ENCODE measurements around the gene LENEP.
A peak's percentile ranks its signal among the peaks of the same experiment; 100 is the strongest.
"Not testable (repeated sequence)": the region's sequence is repeated elsewhere in the genome, so short reads cannot be mapped to it uniquely, and the experiment has no call there.

LENEP gene

DNA sequence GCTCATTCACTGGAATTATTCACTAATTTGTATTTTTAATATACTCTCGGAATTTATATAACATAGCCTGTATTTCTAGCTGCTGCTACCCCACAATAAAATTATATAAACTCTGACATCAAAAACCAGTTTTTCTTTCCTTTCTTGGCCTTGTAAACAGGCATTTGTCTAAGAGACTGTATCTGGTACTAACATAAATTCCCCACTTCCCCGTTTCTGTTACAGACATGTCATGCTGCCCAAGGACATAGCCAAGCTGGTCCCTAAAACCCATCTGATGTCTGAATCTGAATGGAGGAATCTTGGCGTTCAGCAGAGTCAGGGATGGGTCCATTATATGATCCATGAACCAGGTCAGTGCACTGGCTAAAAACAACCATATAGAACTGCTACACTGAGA, 15.6 kb upstream of the LENEP start:
- not testable (repeated sequence) for DNase-seq

DNA sequence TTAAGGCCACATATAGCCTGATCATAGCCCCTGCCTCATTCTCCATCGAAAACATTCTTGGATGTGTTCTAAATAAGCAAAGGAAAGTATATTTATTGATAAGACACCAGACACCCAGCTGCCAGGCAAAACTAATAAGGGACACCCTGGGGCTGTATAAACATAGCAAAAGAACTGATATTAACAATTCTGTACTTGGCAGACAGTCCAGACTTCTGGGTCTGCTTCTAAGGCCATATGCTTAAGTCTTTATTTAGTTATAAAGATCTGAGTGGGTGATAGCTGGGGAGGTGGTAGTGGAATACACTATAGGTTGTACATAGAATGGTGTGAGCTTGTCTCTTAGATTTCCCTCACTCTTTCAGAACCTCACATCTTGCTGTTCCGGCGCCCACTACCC, 15.0 kb upstream of the LENEP start:
- no peak for DNase-seq

DNA sequence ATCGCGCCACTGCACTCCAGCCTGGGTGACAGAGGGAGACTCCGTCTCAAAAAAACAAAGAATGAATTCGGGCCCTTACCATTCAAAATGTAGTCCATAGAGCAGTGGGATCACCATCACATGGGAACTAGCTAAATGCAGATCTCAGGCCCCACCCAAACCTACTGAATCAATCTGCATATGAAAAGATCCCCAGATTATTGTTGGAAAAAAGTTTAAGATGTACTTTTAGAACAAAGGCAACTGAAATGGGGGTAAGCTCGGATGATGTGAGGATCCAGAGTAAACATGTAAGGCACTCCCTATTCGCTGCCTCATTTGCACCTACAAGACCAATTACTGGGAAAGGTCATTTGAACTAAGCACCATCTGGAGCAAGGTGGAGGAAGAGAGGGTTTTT, 11.0 kb upstream of the LENEP start:
- no peak for DNase-seq

DNA sequence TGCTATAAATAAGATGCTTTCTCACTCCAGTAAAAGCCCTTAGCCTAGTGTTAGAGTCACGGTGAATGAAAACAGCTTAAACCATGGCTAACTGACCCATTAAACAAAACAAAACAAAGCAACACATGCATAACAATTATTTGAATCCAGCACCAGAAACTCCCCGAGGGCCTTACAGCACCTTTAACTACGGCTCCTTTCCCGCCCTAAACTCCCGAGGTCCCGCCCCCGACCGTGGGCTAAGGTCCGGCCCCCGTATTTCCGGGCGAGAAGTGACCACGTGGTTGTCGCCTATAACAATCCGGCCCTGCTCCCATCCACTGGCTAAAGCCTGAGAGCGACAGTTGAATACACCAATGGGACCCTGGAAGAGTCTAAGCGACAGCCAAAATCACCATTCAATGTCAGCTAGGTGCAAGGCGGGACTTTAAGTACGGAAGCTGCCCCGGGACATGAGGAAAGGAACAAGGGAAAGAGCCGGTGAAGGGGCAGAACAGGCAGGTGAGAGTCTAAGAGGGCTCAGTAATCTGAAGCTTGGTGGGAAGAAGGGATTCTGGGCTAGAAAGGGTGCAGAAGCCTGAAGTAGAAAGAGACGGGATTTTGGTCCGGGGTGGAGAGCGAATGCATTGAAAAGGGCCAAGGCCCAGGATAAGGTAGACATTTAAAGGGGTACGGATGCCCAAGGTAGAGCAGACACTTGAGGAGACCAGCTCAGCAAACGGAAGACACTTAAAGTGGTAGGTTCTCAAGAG, 10.3 kb upstream of the LENEP start, which contains the start of gene FLAD1:
FLAD1 (plus strand) TSS at position 448 of the 752 bp plus-strand sequence. CDS start 351 bp downstream, outside the sequence.
- DNase-seq: peak; percentile 94

DNA sequence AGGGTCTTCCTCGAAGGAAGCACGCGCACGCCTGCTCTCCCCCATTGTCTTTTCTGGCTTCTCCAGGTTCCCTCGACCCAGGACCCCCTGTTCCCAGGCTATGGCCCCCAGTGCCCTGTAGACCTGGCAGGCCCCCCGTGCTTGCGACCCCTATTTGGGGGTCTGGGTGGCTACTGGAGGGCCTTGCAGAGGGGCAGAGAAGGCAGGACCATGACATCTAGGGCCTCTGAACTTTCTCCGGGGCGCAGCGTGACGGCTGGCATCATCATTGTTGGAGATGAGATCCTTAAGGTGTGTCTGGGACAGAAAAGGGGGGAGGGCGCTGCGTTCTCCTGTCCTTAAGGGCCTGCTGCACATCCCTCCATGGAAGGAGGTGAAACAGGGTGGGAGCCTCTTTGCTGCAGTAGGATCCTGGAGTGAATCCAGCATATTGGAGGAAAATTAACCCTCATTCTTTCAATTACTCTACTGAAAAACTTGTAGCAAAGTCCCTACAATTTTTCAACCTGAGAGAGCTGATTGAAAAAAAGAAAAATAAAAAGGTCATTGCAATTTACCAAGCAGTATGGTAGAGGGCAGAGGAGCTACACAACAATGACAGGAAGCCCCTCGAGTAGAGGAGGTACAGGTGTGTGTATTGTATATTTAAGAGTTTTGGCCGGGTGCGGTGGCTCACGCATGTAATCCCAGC, 9.5 kb upstream of the LENEP start:
- no peak for DNase-seq

- not testable (repeated sequence) for DNase-seq
Observed at GRCh38 chr1:154986736-154987135, 6.7 kb upstream of the LENEP start.

- DNase-seq: no peak
Observed at GRCh38 chr1:154987326-154987725, 6.1 kb upstream of the LENEP start.

GRCh38 chr1:154988058-154988954, 5.1 kb upstream of the LENEP start:
- no peak for DNase-seq

DNA sequence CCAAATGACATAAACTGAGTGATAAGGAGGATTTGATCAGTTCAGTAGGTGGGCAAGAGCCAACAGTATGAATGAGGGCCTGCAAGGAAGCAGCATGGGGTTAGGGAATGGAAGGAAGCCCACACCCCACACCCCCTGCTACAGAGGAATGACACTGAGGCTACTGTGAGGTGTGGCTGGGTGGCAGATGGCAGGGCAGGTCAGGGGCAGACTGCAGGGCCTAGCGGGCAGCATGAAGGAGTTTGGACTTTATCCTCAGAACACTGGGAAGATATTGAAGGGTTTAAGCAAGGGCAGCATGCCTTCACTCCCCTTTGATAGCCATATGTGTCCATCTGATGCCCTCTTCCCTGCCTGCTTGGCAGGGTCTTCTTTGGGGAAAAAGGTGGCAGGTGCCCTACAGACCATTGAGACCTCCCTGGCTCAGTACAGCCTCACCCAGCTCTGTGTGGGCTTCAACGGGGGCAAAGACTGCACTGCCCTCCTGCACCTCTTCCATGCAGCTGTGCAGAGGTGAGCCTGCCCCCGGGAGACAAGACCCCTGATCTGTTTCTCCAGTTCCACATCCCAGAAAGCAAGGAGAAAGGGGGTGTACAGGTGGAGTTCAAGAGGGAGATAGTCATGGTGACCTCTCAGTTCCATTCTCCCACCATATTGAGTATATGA, 4.1 kb upstream of the LENEP start:
- DNase-seq: no peak

- no peak for DNase-seq
Observed at GRCh38 chr1:154990276-154990675, 3.1 kb upstream of the LENEP start.

DNA sequence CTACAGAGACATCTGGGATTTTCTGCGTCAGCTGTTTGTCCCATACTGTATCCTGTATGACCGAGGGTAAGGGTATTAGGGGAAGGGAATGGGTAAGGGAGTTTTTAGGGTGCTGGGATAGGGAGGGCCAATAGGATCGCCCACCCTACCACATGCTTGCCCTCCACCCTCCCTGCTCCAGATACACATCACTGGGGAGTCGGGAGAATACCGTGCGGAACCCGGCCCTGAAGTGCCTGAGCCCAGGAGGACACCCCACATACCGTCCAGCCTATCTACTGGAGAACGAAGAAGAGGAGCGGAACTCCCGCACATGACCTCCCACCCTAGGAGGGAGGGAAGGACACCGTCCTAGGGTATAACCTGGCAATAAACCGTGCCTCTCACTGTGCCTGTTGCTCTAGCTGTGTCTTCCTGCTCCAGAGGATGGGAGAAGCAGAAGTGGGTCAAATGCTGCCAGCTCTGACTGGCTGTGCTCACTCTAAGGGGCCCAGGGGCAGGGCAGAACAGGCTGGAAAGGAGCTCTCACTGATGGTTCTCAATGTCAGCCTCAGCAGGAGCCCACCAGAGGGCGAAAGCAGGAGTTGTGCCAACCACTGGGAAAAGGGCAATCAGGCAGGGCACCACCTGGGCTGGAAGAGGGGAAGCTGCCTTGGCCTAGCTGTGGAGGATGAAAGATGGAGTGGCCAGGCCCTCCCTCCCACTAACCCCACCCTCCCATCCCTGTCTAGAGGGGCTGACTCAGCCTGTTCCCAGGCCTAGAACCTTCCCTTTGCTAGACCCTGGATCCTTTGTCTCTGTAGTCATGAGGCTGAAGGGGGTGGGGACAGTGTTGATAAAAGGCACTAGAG, 440 bp upstream of the LENEP start:
- DNase-seq: no peak

- DNase-seq: no peak
Observed at GRCh38 chr1:154994269-154994587, 842 bp downstream of the LENEP start.

DNA sequence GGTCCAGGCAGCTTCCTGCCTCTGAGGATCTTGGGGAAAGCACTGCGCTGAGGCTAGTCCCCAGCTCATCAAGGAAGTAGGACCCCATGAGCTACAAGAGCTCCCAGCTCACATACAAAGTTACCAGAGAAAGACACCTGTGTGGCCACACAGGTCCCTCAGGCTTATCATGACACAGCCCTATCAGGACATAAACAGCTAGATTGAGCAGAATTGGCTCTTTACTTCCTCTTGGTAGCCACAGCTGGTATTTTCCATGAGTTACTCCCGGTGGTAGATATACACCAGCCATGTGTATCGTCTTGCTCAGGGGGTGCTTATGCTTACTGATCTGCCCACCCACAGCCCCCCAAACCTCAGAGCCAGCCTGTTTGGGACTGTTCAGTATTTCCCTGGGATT, 1.2 kb downstream of the LENEP start:
- DNase-seq: no peak

DNA sequence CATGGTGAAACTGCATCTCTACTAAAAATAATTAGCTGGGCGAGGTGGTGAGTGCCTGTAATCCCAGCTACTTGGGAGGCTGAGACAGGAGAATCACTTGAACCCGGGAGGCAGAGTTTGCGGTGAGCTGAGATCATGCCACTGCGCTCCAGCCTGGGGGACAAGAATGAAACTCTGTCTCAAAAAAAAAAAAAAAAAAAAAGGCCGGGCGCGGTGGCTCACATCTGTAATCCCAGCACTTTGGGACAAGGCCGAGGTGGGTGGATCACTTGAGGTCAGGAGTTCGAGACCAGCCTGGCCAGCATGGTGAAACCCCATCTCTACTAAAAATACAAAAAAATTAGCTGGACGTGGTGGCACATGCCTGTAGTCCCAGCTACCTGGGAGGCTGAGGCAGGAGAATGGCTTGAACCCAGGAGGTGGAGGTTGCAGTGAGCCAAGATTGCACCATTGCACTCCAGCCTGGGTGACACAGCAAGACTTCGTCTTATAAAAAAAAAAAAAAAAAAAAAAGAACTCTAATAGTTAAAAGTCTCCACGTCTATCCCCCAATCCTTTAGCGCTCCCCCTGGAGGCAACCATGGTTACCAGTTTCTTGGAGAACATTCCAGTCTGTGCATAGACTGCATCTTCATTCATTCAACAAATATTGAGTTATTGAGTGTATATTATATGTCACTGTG, 2.1 kb downstream of the LENEP start:
- not testable (repeated sequence) for DNase-seq

GRCh38 chr1:154996966-154997701, 3.7 kb downstream of the LENEP start:
- DNase-seq: no peak

DNA sequence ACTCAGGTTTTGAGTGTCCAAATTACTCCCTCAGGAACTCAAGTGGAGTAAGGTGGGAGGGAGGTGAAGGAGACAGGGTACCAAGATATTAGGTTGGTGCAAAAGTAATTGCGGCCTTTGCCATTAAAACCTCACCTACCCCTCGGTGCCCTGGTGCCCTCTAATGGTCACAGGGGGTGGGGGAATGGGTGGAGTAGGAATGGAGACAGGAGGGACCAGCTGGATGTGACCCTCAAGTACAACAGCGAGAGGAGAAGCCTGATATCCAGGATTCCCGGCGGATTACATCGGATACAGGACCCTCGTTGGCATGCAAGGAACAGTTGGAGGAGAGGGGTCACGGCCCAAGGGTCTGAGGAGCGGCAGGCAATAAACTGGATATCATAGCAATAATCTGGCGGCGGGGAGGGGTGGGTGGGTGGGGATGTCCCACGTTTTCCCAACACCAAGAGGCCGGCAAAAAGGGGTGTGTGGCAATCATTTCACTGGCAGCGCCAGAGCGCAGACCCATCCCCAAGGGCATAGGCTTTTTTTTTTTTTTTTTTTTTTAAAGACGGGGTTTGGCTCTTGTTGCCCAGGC, 4.9 kb downstream of the LENEP start:
- no peak for DNase-seq

GRCh38 chr1:154998818-154999570, 5.6 kb downstream of the LENEP start:
- DNase-seq: peak; percentile 63

DNA sequence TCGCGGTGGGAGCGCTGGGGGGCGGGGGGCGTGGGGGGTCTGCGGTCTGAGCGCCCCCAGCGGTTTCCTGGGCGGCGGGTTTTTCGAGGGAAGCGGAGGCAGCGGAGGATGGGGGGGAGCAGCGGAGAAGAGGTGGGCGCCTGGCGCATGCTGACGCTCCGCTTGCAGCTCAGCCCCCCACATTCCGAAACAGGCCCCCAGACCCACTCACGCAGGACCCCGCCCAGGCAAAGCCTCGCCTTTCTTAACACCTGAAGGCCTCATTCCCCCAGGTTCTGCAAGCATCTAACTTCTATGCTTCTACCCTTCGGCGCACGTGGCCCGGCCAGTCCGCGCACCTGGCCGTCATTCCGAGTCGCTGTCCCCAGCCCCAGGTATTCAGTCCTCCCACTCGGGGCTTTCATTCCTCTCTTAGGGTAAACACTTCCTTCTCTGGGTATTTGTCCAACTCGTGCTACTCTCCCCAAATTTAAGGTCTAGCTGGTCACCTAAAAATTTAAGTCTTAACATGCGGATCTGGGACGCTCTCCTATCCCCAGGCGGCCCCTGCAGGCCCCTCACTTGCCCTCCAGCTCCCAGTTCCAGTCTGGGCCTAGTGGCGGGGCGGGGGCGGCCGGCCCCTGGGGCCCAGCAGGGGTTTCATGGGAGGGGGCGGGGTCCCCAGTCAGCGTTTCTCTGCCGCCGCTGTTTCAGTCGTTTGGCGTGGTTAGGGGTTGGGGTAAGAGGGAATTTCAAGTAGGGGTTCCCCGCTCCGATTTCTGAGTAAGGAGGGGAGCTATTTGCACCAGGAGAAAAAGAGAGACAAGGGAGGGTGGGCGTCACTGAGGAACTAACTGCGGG, 6.4 kb downstream of the LENEP start:
- DNase-seq: no peak

DNA sequence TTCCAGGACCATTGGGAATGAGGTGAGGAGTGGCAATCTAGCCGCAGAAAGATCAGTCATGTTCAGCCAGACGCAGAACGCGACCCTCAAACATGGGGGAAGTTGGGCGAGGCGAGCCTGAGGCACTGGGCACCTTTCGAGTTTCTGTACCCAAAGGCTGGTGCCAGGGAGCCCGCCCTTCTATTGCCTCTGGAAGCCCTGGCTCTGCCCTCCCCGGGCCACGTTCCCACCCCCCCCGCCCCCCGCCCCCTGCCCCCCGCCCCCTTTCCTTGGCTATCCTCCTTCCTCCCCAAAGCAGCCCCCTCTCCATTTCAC, 7.0 kb downstream of the LENEP start:
- no peak for DNase-seq

All from activated T-cell treated with anti-CD3 and anti-CD28 coated beads for 4 hours (primary cell).